C4-2B (cell line): Measurements from ENCODE around the gene CTAG2.
"Not testable (repeated sequence)": the region's sequence is repeated elsewhere in the genome, so short reads cannot be mapped to it uniquely, and the experiment has no call there.

Experiments
- CTCF ChIP-seq: fragments of 450-650 bp; conservative IDR thresholded peaks from 2 replicates; pipeline ENCODE4 v1.5.1; 2017; ENCODE audit warnings: mild to moderate bottlenecking
- ZFX ChIP-seq: fragments of 450-650 bp; IDR thresholded peaks from 2 replicates; pipeline ENCODE4 v1.6.1; 2017

- not testable (repeated sequence) for TF ChIP-seq CTCF, ZFX
Observed at GRCh38 chrX:154620767-154621414, 32.5 kb downstream of the CTAG2 start.
